ENCODE measurements around the gene IL1R1.

The IL1R1 gene

GRCh38 chr2:102206666-102207341 is 64.3 kb downstream of the IL1R1 start:
- DNase-seq (ENCODE audit: low read depth), result no peak

- no peak for DNase-seq (ENCODE audit: low read depth)
Measured at GRCh38 chr2:102208774-102209173, 66.2 kb downstream of the IL1R1 start.

- no peak for DNase-seq (ENCODE audit: low read depth)
Measured at GRCh38 chr2:102209474-102209873, 66.9 kb downstream of the IL1R1 start.

GRCh38 chr2:102217032-102217431 is 74.5 kb downstream of the IL1R1 start:
- DNase-seq (ENCODE audit: low read depth), result no peak

GRCh38 chr2:102224824-102225739 is 82.5 kb downstream of the IL1R1 start:
- no peak for DNase-seq (ENCODE audit: low read depth)

- no peak for DNase-seq (ENCODE audit: low read depth)
Measured at GRCh38 chr2:102226171-102226570, 83.6 kb downstream of the IL1R1 start.

- no peak for DNase-seq (ENCODE audit: low read depth)
Measured at GRCh38 chr2:102226612-102227391, 84.3 kb downstream of the IL1R1 start.

- DNase-seq (ENCODE audit: low read depth), result no peak
Measured at GRCh38 chr2:102229141-102229769, 86.7 kb downstream of the IL1R1 start.

Measured in ELR (cell line).